Ecto neural progenitor cell (in vitro differentiated cells): ENCODE data around the gene AEBP2.
"Not testable (repeated sequence)": the region's sequence is repeated elsewhere in the genome, so short reads cannot be mapped to it uniquely, and the experiment has no call there.

ENCODE experiments used
- DNase-seq: peaks from one replicate; pipeline ENCODE4 v3.0.0-alpha.2; 2018; ENCODE audit warnings: low spot score

The AEBP2 gene

GRCh38 chr12:19421503-19422282 lies 17.6 kb upstream of the AEBP2 start:
- DNase-seq, result no peak

- no peak for DNase-seq
These were observed 15.9 kb upstream of the AEBP2 start for GRCh38 chr12:19423166-19423930.

DNA sequence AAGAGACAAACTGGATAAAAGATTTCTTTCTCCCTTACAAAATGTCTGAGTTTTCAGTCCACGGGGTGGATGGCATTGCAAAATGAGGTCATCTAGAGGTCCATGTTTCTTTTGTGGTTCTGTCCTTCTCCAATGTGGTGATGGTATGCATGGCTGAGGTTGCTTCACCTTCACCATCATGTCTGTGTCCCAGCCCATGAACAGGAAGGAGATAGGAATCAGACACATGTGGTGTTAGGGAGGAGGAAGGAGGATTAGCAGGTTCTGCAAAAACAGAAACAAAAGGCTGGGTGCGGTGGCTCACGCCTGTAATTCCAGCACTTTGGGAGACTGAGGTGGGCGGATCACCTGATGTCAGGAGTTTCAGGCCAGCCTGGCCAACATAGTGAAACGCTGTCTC lies 11.0 kb upstream of the AEBP2 start:
- no peak for DNase-seq

- not testable (repeated sequence) for DNase-seq
These were observed 9.8 kb upstream of the AEBP2 start for GRCh38 chr12:19429491-19429890.

- DNase-seq, result no peak
These were observed 8.3 kb upstream of the AEBP2 start for GRCh38 chr12:19430988-19431387.

- no peak for DNase-seq
These were observed 7.6 kb upstream of the AEBP2 start for GRCh38 chr12:19431407-19432308.

DNA sequence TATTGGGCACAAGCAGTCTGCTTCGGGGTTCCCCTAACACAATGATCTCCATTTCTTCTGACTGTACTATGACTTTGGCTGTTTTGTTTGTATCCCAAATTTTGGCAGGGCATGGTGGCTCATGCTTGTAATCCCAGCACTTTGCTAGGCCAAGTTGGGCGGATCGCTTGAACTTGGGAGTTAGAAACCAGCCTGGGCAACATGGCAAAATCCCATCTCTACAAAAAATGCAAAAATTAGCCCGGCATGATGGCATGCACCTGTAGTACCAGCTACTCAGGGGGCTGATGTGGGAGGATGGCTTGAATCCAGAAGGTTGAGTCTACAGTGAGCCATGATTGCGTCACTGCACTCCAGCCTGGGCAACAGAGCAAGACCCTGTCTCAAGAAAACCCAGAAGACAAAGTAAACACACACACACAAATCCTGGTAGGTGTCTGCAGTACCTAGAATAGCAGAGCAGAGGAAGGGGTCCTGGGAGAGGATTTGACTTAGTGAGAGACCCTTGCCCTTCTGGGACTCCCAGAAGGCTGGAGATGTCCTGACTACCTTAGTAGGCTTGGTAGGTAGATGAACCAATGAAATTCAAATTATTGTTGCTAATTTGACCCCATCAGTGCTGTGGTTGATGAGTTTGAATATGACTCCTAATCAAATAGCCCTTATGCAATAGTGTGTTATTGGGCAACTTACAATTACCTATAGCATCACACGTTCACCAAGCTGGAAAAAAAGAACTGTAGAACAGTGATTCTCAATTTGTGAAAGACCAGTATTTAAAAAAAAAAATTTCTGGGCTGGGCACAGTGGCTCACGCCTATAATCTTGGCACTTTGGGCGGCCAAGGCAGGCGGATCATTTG lies 6.8 kb upstream of the AEBP2 start:
- DNase-seq, result no peak

- no peak for DNase-seq
These were observed 4.8 kb upstream of the AEBP2 start for GRCh38 chr12:19434538-19434937.

DNA sequence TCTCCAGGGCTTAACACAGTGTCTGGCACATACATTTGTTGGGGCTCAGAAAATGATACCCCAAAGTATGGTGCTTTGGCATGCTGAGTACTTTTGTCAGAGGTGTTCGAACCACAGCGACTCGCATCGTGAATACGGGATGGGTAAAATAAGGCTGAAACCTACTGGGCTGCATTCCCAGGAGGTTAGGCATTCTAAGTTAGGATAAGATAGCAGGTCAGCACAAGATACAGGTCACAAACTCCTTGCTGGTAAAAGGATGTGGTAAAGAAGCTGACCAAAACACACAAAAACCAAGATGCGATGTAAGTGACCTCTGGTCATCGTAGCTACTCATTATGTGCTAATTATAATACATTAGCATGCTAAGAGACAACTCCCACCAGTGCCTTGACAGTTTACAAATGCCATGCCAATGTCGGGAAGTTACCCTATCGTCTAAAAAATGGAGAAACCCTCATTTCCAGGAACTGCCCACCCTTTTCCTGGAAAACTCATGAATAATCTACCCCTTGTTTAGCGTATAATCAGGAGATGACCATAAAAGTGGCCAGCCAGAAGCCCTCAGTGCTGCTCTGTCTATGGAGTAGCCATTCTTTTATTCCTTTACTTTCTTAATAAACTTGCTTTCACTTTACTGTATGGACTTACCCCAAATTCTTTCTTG lies 3.3 kb upstream of the AEBP2 start:
- DNase-seq, result no peak

DNA sequence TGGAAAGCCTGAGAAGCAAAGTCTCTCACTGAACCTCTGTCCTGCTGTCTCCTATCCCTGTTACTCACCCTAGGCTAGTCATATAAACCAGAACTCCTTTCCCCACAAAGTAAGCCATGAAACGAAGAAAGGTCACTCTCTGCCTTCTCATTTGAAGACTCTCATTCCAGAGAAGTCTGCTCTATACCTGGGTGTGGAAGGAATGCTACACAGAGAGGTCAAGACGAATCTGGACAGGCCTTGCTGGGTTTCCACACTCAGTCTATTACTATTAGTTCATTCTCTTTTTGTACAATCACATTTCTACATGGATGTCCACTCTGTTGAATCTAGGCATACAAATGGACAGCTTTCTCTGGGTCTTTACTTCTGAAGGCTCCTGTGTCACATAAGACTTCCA lies 2.4 kb upstream of the AEBP2 start:
- DNase-seq, result no peak

DNA sequence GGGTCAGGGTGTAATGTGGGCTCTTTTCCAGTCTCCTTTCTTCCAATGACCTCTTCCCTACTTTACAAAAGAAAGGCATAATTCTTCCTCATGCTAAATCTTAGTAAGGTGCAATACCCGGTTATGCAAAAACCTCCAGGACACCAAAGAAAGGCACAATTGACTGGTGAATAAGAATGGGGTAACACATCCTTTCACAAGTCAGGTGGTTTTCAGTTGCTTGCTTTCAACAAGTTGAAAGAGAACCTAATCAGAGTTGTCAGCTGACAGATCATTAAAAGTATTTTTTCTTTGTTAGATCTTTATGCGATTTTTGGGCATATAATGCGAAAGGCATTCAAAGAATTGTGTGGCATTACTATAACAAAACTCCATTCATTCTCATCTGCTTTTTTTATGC lies 1.3 kb upstream of the AEBP2 start:
- peak; percentile 12 for DNase-seq

DNA sequence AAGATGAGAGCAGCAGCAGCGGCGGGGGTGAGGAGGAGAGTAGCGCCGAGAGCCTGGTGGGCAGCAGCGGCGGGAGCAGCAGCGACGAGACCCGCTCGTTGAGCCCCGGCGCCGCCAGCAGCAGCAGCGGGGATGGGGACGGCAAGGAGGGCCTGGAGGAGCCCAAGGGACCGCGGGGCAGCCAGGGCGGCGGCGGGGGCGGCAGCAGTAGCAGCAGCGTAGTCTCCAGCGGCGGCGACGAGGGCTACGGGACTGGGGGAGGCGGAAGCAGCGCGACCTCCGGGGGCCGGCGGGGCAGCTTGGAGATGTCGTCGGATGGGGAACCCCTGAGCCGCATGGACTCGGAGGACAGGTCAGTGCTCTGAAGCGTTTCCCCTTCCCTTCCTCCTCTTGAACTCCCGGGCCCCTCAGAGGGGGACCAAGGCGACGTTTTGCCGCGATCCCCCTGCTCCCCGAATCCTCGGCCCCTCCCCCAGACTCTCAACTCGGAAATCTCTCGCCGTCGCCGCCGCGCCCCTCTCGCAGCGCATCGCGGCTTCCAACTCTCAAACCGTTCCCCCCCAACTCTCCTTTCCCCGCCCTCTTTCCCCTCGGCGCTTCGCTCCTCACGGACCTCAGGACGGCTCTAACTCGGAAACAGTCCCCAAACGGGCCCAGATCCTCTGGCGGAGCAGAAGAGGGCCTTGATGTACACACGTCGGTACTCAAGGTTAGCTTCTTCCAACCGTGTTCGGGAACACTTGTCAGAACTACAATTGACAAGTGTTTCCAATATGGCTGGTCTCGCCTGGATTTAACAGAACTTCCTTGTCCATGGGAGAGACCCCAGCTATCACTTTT lies 947 bp downstream of the AEBP2 start:
- peak; percentile 83 for DNase-seq

GRCh38 chr12:19440916-19441315 lies 1.6 kb downstream of the AEBP2 start:
- no peak for DNase-seq

- DNase-seq, result no peak
These were observed 4.3 kb downstream of the AEBP2 start for GRCh38 chr12:19443585-19443984.

GRCh38 chr12:19444097-19444496 lies 4.8 kb downstream of the AEBP2 start:
- DNase-seq, result no peak

DNA sequence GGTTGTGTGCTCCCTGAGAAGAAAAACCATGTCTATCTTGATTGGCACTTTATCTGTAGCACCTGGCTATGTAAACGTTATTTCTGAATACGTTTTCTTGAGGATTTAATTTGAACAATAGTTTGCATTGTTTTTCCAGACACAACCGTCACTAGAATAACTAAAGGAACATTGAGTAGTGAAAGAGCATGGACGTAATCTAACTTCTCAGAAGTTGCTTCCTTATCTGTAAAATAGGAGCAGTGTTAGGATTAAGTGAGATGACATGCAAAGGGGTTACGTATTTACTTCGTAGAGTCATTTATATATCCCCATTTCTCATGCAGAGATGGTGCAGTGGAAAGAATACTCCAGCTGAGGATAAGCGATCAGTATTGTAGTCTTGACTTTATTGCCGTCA lies 8.1 kb downstream of the AEBP2 start:
- no peak for DNase-seq

GRCh38 chr12:19449814-19450213 lies 10.5 kb downstream of the AEBP2 start:
- DNase-seq, result no peak

GRCh38 chr12:19450362-19450761 lies 11.1 kb downstream of the AEBP2 start:
- no peak for DNase-seq

GRCh38 chr12:19451196-19451595 lies 11.9 kb downstream of the AEBP2 start:
- peak; percentile 50 for DNase-seq

- DNase-seq, result no peak
These were observed 14.7 kb downstream of the AEBP2 start for GRCh38 chr12:19453961-19454360.
